ENCODE data around the gene EPS15. TPM values are rescaled to one million over a fixed set of nuclear protein-coding genes. Genes with fewer than 3 reads are reported as not detected.

Gene EPS15
- total and polyA plus RNA-seq, 7 donors: 9.8 to 71.9 (median 46.1) TPM

GRCh38 chr1:51346086-51346942 is 172.8 kb downstream of the EPS15 start:
- 62 to 67% (median 62%) methylated on average over 7 of the region's 7 CpGs for WGBS, 3 donors
- no peak overlapping the region for H3K4me3 ChIP-seq
- H3K27ac ChIP-seq: no peak overlapping the region
- TF ChIP-seq CTCF (IDR thresholded peaks at IDR 0.05): no peak
- no peaks in the 10 kb centered on the region for H3K9me3 ChIP-seq
- peaks cover 0 to 17% (median 5%) of the 10 kb centered on the region in 3 donors for H3K27me3 ChIP-seq (ENCODE audit: insufficient read depth in 3 of 3, low read length in 2 of 3)
- intact Hi-C loops (cut with DNase I): no loop called here
- no peak for DNase-seq
- peak in 2 of 4 donors; percentile 17 to 30 for ATAC-seq
- H3K36me3 ChIP-seq (ENCODE audit: insufficient read depth in 1 of 2, low read depth in 1 of 2): no peaks in the 10 kb centered on the region
- H3K4me1 ChIP-seq: peaks cover 9% of the 10 kb centered on the region

- DNase-seq: no peak
Observed at GRCh38 chr1:51345300-51345687, 173.8 kb downstream of the EPS15 start.

GRCh38 chr1:51344602-51345299 is 174.3 kb downstream of the EPS15 start:
- ATAC-seq: peak; percentile 34 to 65 (median 52)
- Histone ChIP-seq H3K27me3 (ENCODE audit: insufficient read depth in 3 of 3, low read length in 2 of 3) (peaks cover 0 to 17% (median 5%) of the 10 kb centered on the region in 3 donors), H3K9me3 (no peaks in the 10 kb centered on the region), H3K27ac (no peak overlapping the region), H3K4me3 (peak overlapping the region; percentile 18), H3K4me1 (peaks cover 9% of the 10 kb centered on the region), H3K36me3 (ENCODE audit: insufficient read depth in 1 of 2, low read depth in 1 of 2) (no peaks in the 10 kb centered on the region)
- 5 to 7% (median 6%) methylated on average over 35 to 60 of the region's 60 CpGs for WGBS, 3 donors
- intact Hi-C loops (cut with DNase I): no loop called here
- no peak for TF ChIP-seq CTCF (IDR thresholded peaks at IDR 0.05)
- DNase-seq: no peak

More at GRCh38 chr1:51345300-51345687, 173.8 kb downstream of the EPS15 start:
- Histone ChIP-seq H3K9me3 (no peaks in the 10 kb centered on the region), H3K4me3 (peak overlapping the region; percentile 18), H3K36me3 (ENCODE audit: insufficient read depth in 1 of 2, low read depth in 1 of 2) (no peaks in the 10 kb centered on the region), H3K27me3 (ENCODE audit: insufficient read depth in 3 of 3, low read length in 2 of 3) (peaks cover 0 to 17% (median 5%) of the 10 kb centered on the region in 3 donors), H3K4me1 (peaks cover 9% of the 10 kb centered on the region), H3K27ac (no peak overlapping the region)
- peak; percentile 23 to 37 (median 32) for ATAC-seq
- WGBS, 3 donors: 18 to 27% (median 21%) methylated on average over 14 to 15 of the region's 15 CpGs
- intact Hi-C loops (cut with DNase I): no loop called here
- no peak for TF ChIP-seq CTCF (IDR thresholded peaks at IDR 0.05)

GRCh38 chr1:51344276-51344601 is 174.8 kb downstream of the EPS15 start:
- Histone ChIP-seq H3K27me3 (ENCODE audit: insufficient read depth in 3 of 3, low read length in 2 of 3) (peaks cover 0 to 17% (median 5%) of the 10 kb centered on the region in 3 donors), H3K9me3 (no peaks in the 10 kb centered on the region), H3K4me1 (peaks cover 9% of the 10 kb centered on the region), H3K36me3 (ENCODE audit: insufficient read depth in 1 of 2, low read depth in 1 of 2) (no peaks in the 10 kb centered on the region), H3K4me3 (no peak overlapping the region), H3K27ac (no peak overlapping the region)
- 56 to 66% (median 66%) methylated on average over 7 of the region's 7 CpGs for WGBS, 3 donors
- DNase-seq: no peak
- intact Hi-C loops (cut with DNase I): no loop called here
- no peak for TF ChIP-seq CTCF (IDR thresholded peaks at IDR 0.05)
- peak in 1 of 4 donors; percentile 5 for ATAC-seq

Data from psoas muscle (tissue), 8 donors.